Osteocyte (in vitro differentiated cells): ENCODE results near the gene SETD1B. TPM values are rescaled to one million over a fixed set of nuclear protein-coding genes. Genes with fewer than 3 reads are reported as not detected.

Experiments
- DNase-seq: peaks from one replicate; pipeline ENCODE4 v3.0.0; 2021; ENCODE audit warnings: mixed read lengths; ENCODE audit not compliant: unreplicated experiment; ENCODE audit errors: extremely low spot score
- H3K27ac Mint-ChIP-seq: one replicate; pipeline ENCODE4 v1.8.0; 2021; ENCODE audit warnings: mild to moderate bottlenecking, mixed read lengths; ENCODE audit not compliant: unreplicated experiment
- H3K27me3 Mint-ChIP-seq: one replicate; pipeline ENCODE4 v1.8.0; 2021; ENCODE audit warnings: mixed read lengths; ENCODE audit not compliant: unreplicated experiment
- H3K36me3 Mint-ChIP-seq: one replicate; pipeline ENCODE4 v1.8.0; 2021; ENCODE audit warnings: mixed read lengths; ENCODE audit not compliant: unreplicated experiment
- H3K4me1 Mint-ChIP-seq: one replicate; pipeline ENCODE4 v1.8.0; 2021; ENCODE audit warnings: mixed read lengths; ENCODE audit not compliant: unreplicated experiment
- H3K4me3 Mint-ChIP-seq: one replicate; pipeline ENCODE4 v1.8.0; 2021; ENCODE audit warnings: mild to moderate bottlenecking, moderate library complexity, mixed read lengths; ENCODE audit not compliant: unreplicated experiment
- H3K9me3 Mint-ChIP-seq: one replicate; pipeline ENCODE4 v1.8.0; 2021; ENCODE audit warnings: mixed read lengths; ENCODE audit not compliant: unreplicated experiment
- CTCF ChIP-seq: fragments of 200-600 bp; sonication (generic); IDR thresholded peaks from 2 replicates; pipeline ENCODE4 v1.5.0; 2021; ENCODE audit warnings: antibody characterized with exemption, mild to moderate bottlenecking, moderate library complexity
- total RNA-seq: library from RNA; stranded (reverse); gene quantifications from 2 replicates; pipeline ENCODE4 v1.2.1, GENCODE V29; 2021

Gene SETD1B
- total RNA-seq, 1 donor from 2014 or later, result 21.0 TPM

GRCh38 chr12:121826318-121827150 is 22.7 kb downstream of the SETD1B start:
- DNase-seq, result no peak
- Mint-ChIP-seq H3K36me3 (peaks cover 40% of the 10 kb centered on the region), H3K27ac (no peak overlapping the region), H3K4me1 (no peaks in the 10 kb centered on the region), H3K9me3 (no peaks in the 10 kb centered on the region), H3K27me3 (no peaks in the 10 kb centered on the region), H3K4me3 (no peak overlapping the region)
- no peak for TF ChIP-seq CTCF

DNA sequence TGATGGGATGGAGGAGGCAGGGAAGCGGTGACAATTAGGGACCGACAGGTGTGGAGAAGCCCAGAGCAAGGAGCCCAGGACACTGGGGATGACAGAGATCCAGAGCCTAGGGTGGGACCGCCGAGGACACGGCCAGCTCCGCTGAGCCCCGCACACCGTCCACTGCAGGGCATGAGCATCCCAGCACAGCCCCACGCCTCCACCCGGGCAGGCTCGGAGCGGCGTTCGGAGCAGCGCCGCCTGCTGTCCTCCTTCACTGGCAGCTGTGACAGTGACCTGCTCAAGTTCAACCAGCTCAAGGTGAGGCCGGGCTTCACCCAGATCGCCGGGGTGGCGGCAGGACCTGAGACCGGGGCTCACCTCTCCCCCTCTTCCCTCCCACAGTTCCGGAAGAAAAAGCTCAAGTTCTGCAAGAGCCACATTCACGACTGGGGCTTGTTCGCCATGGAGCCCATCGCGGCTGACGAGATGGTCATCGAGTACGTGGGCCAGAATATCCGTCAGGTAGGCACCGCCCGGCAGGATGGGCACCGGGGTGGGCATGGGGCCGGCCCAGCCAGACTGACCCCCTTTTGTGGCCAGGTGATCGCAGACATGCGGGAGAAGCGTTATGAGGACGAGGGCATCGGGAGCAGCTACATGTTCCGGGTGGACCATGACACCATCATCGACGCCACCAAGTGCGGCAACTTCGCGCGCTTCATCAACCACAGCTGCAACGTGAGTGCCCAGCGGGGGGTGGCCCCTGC is 23.7 kb downstream of the SETD1B start:
- no peak for TF ChIP-seq CTCF
- Mint-ChIP-seq H3K4me1 (no peaks in the 10 kb centered on the region), H3K27me3 (no peaks in the 10 kb centered on the region), H3K4me3 (no peak overlapping the region), H3K27ac (no peak overlapping the region), H3K36me3 (peaks cover 50% of the 10 kb centered on the region), H3K9me3 (no peaks in the 10 kb centered on the region)
- no peak for DNase-seq

DNA sequence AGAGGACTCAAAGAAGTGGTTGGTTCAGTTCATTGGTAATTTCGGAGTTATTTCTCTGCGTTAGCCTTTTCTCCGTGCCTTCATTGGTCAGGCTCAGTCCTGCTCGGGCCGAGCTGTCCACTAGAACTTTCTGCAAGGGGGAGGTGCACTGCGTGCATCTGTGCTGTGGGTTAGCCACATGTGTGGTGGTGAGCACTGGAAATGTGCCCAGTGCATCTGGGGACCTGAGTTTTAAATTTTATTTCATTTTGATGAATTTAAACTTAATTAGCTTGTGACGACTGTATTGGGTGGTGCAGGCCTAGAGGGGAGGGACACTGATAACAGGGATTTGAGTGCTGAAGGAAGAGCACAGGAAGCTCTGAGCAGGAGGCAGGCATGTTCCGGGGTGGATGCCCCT is 24.5 kb downstream of the SETD1B start:
- TF ChIP-seq CTCF, result no peak
- H3K36me3 Mint-ChIP-seq, result peaks cover 52% of the 10 kb centered on the region
- no peak overlapping the region for H3K27ac Mint-ChIP-seq
- no peak overlapping the region for H3K4me3 Mint-ChIP-seq
- no peaks in the 10 kb centered on the region for H3K9me3 Mint-ChIP-seq
- DNase-seq, result no peak
- no peaks in the 10 kb centered on the region for H3K4me1 Mint-ChIP-seq
- no peaks in the 10 kb centered on the region for H3K27me3 Mint-ChIP-seq

- Mint-ChIP-seq H3K27me3 (no peaks in the 10 kb centered on the region), H3K36me3 (peaks cover 50% of the 10 kb centered on the region), H3K27ac (no peak overlapping the region), H3K4me3 (no peak overlapping the region), H3K9me3 (no peaks in the 10 kb centered on the region), H3K4me1 (no peaks in the 10 kb centered on the region)
- TF ChIP-seq CTCF, result no peak
- DNase-seq, result no peak
Measured at GRCh38 chr12:121828826-121829225, 25.0 kb downstream of the SETD1B start.

GRCh38 chr12:121829250-121829918 is 25.6 kb downstream of the SETD1B start:
- Mint-ChIP-seq H3K4me1 (no peaks in the 10 kb centered on the region), H3K36me3 (peaks cover 50% of the 10 kb centered on the region), H3K27me3 (no peaks in the 10 kb centered on the region), H3K9me3 (no peaks in the 10 kb centered on the region), H3K27ac (no peak overlapping the region), H3K4me3 (no peak overlapping the region)
- no peak for DNase-seq
- no peak for TF ChIP-seq CTCF
